SHP77 treated with DMSO at 0.1 percent for 48 hours (cell line): ENCODE results near the gene ITM2B.

Experiments
- DNase-seq: peaks from one replicate; lab custom pipeline; 2025; lab: John Stamatoyannopoulos, UW

The ITM2B gene

GRCh38 chr13:48260970-48261369, 28.0 kb downstream of the ITM2B start:
- DNase-seq, result no peak

GRCh38 chr13:48263196-48263595, 30.2 kb downstream of the ITM2B start:
- no peak for DNase-seq

- no peak for DNase-seq
Observed at GRCh38 chr13:48264058-48264457, 31.1 kb downstream of the ITM2B start.

- no peak for DNase-seq
Observed at GRCh38 chr13:48265217-48265815, 32.3 kb downstream of the ITM2B start.

- no peak for DNase-seq
Observed at GRCh38 chr13:48266150-48266549, 33.1 kb downstream of the ITM2B start.

- no peak for DNase-seq
Observed at GRCh38 chr13:48266701-48267639, 34.0 kb downstream of the ITM2B start.

- no peak for DNase-seq
Observed at GRCh38 chr13:48268019-48268418, 35.0 kb downstream of the ITM2B start.

GRCh38 chr13:48273346-48273745, 40.3 kb downstream of the ITM2B start:
- DNase-seq, result no peak

GRCh38 chr13:48275507-48275906, 42.5 kb downstream of the ITM2B start:
- no peak for DNase-seq

GRCh38 chr13:48278806-48279205, 45.8 kb downstream of the ITM2B start:
- no peak for DNase-seq

- no peak for DNase-seq
Observed at GRCh38 chr13:48281556-48281955, 48.5 kb downstream of the ITM2B start.

- no peak for DNase-seq
Observed at GRCh38 chr13:48291730-48292129, 58.7 kb downstream of the ITM2B start.

GRCh38 chr13:48292650-48293049, 59.6 kb downstream of the ITM2B start:
- DNase-seq, result no peak

- DNase-seq, result no peak
Observed at GRCh38 chr13:48294653-48295052, 61.6 kb downstream of the ITM2B start.

GRCh38 chr13:48295271-48295670, 62.3 kb downstream of the ITM2B start:
- DNase-seq, result no peak

GRCh38 chr13:48296528-48296927, 63.5 kb downstream of the ITM2B start:
- DNase-seq, result no peak

GRCh38 chr13:48297131-48297786, 64.3 kb downstream of the ITM2B start:
- no peak for DNase-seq

- no peak for DNase-seq
Observed at GRCh38 chr13:48299591-48299990, 66.6 kb downstream of the ITM2B start.

GRCh38 chr13:48302871-48303358, 69.9 kb downstream of the ITM2B start:
- DNase-seq, result no peak

- peak; percentile 65 for DNase-seq
Observed at GRCh38 chr13:48303359-48304142, 70.5 kb downstream of the ITM2B start, which contains the start of gene RB1. TSS of gene RB1 (plus strand) at chr13:48303751. CDS start at chr13:48303913, 162 bp downstream.

GRCh38 chr13:48304143-48304876, 71.3 kb downstream of the ITM2B start:
- DNase-seq, result no peak
